Measurements from ENCODE around the gene DGKI. TPM values are rescaled to one million over a fixed set of nuclear protein-coding genes. Genes with fewer than 3 reads are reported as not detected.
"Not testable (repeated sequence)": the region's sequence is repeated elsewhere in the genome, so short reads cannot be mapped to it uniquely, and the experiment has no call there.

The DGKI gene
- total RNA-seq, 4 donors from 2014 or later: 45.1 to 71.0 (median 48.7) TPM

DNA sequence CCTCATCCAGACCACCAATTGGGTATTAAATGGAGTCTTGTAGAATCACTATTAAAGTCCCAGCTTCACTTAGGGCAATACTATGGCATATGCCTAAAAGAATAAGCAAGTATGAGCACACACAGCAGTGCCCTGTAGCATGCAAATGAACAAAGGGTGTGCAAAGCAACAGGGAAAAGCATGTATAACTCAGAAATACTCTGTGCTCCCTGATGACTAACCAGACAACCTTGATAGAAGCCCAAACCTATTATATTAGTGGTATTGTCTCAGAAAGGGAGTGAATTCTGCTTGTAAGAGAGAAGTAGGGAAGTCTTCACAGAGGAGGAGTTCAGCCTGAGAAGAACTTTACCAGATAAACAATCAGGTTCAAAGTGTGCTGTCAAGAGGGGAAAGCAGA is 131.2 kb downstream of the DGKI start:
- Histone ChIP-seq H3K27ac (no peak overlapping the region), H3K36me3 (no peaks in the 10 kb centered on the region), H3K9me3 (no peaks in the 10 kb centered on the region), H3K4me1 (peaks cover 4 to 9% of the 10 kb centered on the region in 2 donors), H3K27me3 (no peaks in the 10 kb centered on the region), H3K4me3 (replicated peaks in 1 of 3) (no peak overlapping the region)
- intact Hi-C loops (cut with DNase I): no loop called here
- TF ChIP-seq CTCF (IDR thresholded peaks at IDR 0.05): no peak
- no peak for DNase-seq

DNA sequence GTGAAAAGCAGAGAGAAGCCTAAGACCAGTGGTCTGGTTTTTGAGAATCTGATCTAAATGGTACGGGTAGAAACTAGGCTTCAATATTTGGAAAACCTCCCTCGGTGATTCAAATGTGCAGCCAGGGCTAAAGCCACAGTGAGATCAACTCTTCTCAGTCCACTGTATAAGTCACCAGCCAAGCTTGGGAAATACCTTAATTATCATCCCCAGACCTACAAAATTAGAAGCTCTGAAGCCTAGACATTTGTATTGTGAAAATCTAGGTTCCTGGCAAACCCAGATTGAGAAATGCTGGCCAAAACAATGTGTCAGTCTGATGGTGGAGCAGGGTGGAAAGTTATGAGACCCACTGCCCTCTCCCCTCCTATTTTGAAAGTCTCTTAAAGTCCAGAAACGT is 131.7 kb downstream of the DGKI start:
- TF ChIP-seq CTCF (IDR thresholded peaks at IDR 0.05): no peak
- TF ChIP-seq POLR2A (IDR thresholded peaks at IDR 0.05): no peak
- Histone ChIP-seq H3K36me3 (no peaks in the 10 kb centered on the region), H3K27me3 (no peaks in the 10 kb centered on the region), H3K9me3 (no peaks in the 10 kb centered on the region), H3K4me1 (peaks cover 4 to 9% of the 10 kb centered on the region in 2 donors), H3K4me3 (replicated peaks in 1 of 3) (no peak overlapping the region), H3K27ac (no peak overlapping the region)
- no peak for DNase-seq
- 85 to 88% methylated on average over 3 of the region's 3 CpGs for WGBS, 2 donors
- intact Hi-C loops (cut with DNase I): no loop called here

DNA sequence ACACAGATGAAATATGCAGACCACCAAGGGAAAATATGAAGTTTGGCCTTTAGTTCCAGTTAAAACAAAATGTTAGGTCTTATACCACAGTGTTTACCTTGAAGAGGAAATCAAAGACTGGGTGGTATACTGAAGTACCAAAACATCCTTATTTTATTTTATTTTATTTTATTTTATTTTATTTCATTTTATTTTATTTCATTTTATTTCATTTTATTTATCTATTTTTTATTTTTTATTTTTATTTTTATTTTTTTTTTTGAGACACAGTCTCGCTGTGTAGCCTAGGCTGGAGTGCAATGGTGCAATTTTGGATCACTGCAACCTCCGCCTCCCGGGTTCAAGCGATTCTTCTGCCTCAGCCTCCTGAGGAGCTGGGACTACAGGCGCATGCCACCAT is 140.4 kb downstream of the DGKI start:
- H3K27ac ChIP-seq; intact Hi-C loops (cut with DNase I); H3K9me3 ChIP-seq; H3K4me1 ChIP-seq; H3K27me3 ChIP-seq; DNase-seq; H3K36me3 ChIP-seq; H3K4me3 ChIP-seq (replicated peaks in 1 of 3): not testable (repeated sequence)
- WGBS, 2 donors: 97% methylated on average over 5 of the region's 5 CpGs

GRCh38 chr7:137704723-137705122 is 142.1 kb downstream of the DGKI start:
- no peak for DNase-seq
- H3K4me3 ChIP-seq (replicated peaks in 1 of 3): no peak overlapping the region
- H3K9me3 ChIP-seq: no peaks in the 10 kb centered on the region
- intact Hi-C loops (cut with DNase I): no loop called here
- H3K27me3 ChIP-seq: no peaks in the 10 kb centered on the region
- no peak for TF ChIP-seq CTCF (IDR thresholded peaks at IDR 0.05)
- no peak for TF ChIP-seq POLR2A (IDR thresholded peaks at IDR 0.05)
- 89 to 95% methylated on average over 1 of the region's 1 CpG for WGBS, 2 donors
- H3K4me1 ChIP-seq: no peaks in the 10 kb centered on the region
- no peaks in the 10 kb centered on the region for H3K36me3 ChIP-seq
- H3K27ac ChIP-seq: no peak overlapping the region

DNA sequence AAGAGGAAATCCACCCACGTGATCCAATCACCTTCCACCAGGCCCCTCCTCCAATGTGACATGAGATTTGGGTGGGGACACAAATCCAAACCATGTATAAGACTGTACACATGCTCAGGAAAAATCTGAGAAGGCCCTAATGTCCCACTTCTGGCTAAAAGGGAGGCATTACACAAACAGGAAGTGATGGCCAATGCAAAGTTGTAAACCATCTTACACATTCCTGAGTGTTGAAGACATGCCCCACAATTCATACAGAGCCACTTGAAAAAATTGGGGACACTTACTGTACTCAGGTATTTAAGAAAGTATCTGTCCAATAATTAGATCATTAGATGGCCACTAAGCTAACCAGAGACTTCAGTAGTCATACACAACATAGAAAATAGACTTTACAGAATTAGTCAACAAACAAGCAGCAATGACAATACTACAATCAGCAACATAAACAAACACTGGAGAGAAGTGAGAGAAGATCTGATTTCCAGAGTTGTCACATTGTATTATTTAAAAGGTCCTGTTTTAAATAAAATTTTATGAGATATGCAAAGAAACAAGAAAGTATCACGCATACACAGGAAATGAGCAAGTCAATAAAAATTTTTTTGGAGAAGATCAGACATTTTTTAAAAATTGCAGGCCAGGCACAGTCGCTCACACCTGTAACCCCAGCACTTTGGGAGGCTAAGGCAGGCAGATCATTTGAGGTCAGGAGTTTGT is 143.3 kb downstream of the DGKI start:
- WGBS, 2 donors: 89 to 92% methylated on average over 3 of the region's 3 CpGs

More for the DNA sequence above, 143.3 kb downstream of the DGKI start:
- Histone ChIP-seq H3K36me3 (no peaks in the 10 kb centered on the region), H3K4me3 (replicated peaks in 1 of 3) (no peak overlapping the region), H3K9me3 (no peaks in the 10 kb centered on the region), H3K4me1 (no peaks in the 10 kb centered on the region), H3K27ac (no peak overlapping the region), H3K27me3 (no peaks in the 10 kb centered on the region)
- TF ChIP-seq CTCF (IDR thresholded peaks at IDR 0.05) (no peak), POLR2A (IDR thresholded peaks at IDR 0.05) (no peak)
- no peak for DNase-seq
- intact Hi-C loops (cut with DNase I): no loop called here

Data from thyroid gland (tissue), 4 donors.